Lower lobe of right lung (tissue), 2 donors: Measurements from ENCODE around the gene AKAP12. TPM values are rescaled to one million over a fixed set of nuclear protein-coding genes. Genes with fewer than 3 reads are reported as not detected.

Source experiments
- ATAC-seq, 2 donors: fragments of 200-7000 bp; cut with Tn5 transposase; one replicate each; pipeline ENCODE4 v1.9.1; 2020 to 2022; ENCODE audit warnings: mild to moderate bottlenecking in 2 of 2, moderate library complexity in 2 of 2
- DNase-seq: peaks from one replicate; pipeline ENCODE4 v3.0.0-alpha.2; 2020
- H3K27ac ChIP-seq: fragments of 200-600 bp; one replicate; pipeline ENCODE4 v1.8.0; 2022
- H3K27me3 ChIP-seq: fragments of 200-600 bp; one replicate; pipeline ENCODE4 v1.8.0; 2022; ENCODE audit warnings: low read depth
- H3K36me3 ChIP-seq: fragments of 200-600 bp; one replicate; pipeline ENCODE4 v1.8.0; 2022; ENCODE audit warnings: mild to moderate bottlenecking
- H3K4me1 ChIP-seq: fragments of 200-600 bp; one replicate; pipeline ENCODE4 v1.8.0; 2022
- H3K4me3 ChIP-seq: fragments of 200-600 bp; one replicate; pipeline ENCODE4 v1.8.0; 2022; ENCODE audit warnings: mild to moderate bottlenecking
- H3K9me3 ChIP-seq: fragments of 200-600 bp; one replicate; pipeline ENCODE4 v1.8.0; 2022
- CTCF ChIP-seq: fragments of 200-600 bp; IDR thresholded peaks from one replicate; pipeline ENCODE4 v1.8.0; 2022; ENCODE audit warnings: antibody characterized with exemption, mild to moderate bottlenecking
- intact Hi-C: fragments of 100-400 bp; cut with DNase I; formaldehyde crosslinking; loops from one replicate; pipeline ENCODE4 v1.11.0; 2022
- total RNA-seq: library from RNA; stranded (reverse); fragmentation: NEBNext Ultra II Directional; extraction: Animal tissue kit (Norgen Biotek cat#: 25700); gene quantifications from one replicate; pipeline ENCODE4 v1.2.1, GENCODE V29; 2021
- donor health status: DM: no; HTN: yes; CAD: no; lungs with severe emphysema.

The AKAP12 gene
- total RNA-seq, 1 donor from 2014 or later: 38.8 TPM

- H3K9me3 ChIP-seq: no peaks in the 10 kb centered on the region
- no peak for TF ChIP-seq CTCF
- no peaks in the 10 kb centered on the region for H3K36me3 ChIP-seq
- ATAC-seq (no peak), DNase-seq (no peak)
- H3K27me3 ChIP-seq: no peaks in the 10 kb centered on the region
- H3K4me3 ChIP-seq: no peak overlapping the region
- intact Hi-C loops: no loop called here
- H3K27ac ChIP-seq: no peak overlapping the region
- no peaks in the 10 kb centered on the region for H3K4me1 ChIP-seq
Measured at GRCh38 chr6:151317995-151318365, 78.2 kb downstream of the AKAP12 start.

- ATAC-seq: no peak
- H3K27ac ChIP-seq: no peak overlapping the region
Measured at GRCh38 chr6:151320140-151320539, 80.4 kb downstream of the AKAP12 start.

GRCh38 chr6:151321438-151321837, 81.7 kb downstream of the AKAP12 start:
- H3K27me3 ChIP-seq: no peaks in the 10 kb centered on the region
- intact Hi-C loops: loop anchor here (5.0 to 10.0 kb wide), 2 partner anchors 309 to 427 kb away; no protein-coding TSS in a partner anchor
- DNase-seq: no peak
- no peak overlapping the region for H3K4me3 ChIP-seq
- ATAC-seq: no peak
- peaks cover 27% of the 10 kb centered on the region for H3K4me1 ChIP-seq
- H3K36me3 ChIP-seq: no peaks in the 10 kb centered on the region
- no peak overlapping the region for H3K27ac ChIP-seq
- TF ChIP-seq CTCF: no peak
- no peaks in the 10 kb centered on the region for H3K9me3 ChIP-seq

More at GRCh38 chr6:151320140-151320539, 80.4 kb downstream of the AKAP12 start:
- Histone ChIP-seq H3K36me3 (no peaks in the 10 kb centered on the region), H3K9me3 (no peaks in the 10 kb centered on the region), H3K4me3 (no peak overlapping the region), H3K27me3 (no peaks in the 10 kb centered on the region), H3K4me1 (peaks cover 17% of the 10 kb centered on the region)
- intact Hi-C loops: loop anchor here (5.0 to 10.0 kb wide), 2 partner anchors 308 to 425 kb away; no protein-coding TSS in a partner anchor
- no peak for DNase-seq
- TF ChIP-seq CTCF: no peak

- peaks cover 27% of the 10 kb centered on the region for H3K4me1 ChIP-seq
- H3K36me3 ChIP-seq: no peaks in the 10 kb centered on the region
- no peak for TF ChIP-seq CTCF
- no peak overlapping the region for H3K27ac ChIP-seq
- H3K9me3 ChIP-seq: no peaks in the 10 kb centered on the region
- DNase-seq: no peak
- H3K4me3 ChIP-seq: no peak overlapping the region
- no peak for ATAC-seq
- H3K27me3 ChIP-seq: no peaks in the 10 kb centered on the region
- intact Hi-C loops: loop anchor here (5.0 to 10.0 kb wide), 2 partner anchors 310 to 428 kb away; no protein-coding TSS in a partner anchor
Measured at GRCh38 chr6:151322570-151322969, 82.8 kb downstream of the AKAP12 start.

GRCh38 chr6:151323791-151324487, 84.2 kb downstream of the AKAP12 start:
- Histone ChIP-seq H3K36me3 (no peaks in the 10 kb centered on the region), H3K27ac (peak overlapping the region; percentile 46), H3K4me3 (peak overlapping the region; percentile 14), H3K27me3 (no peaks in the 10 kb centered on the region), H3K4me1 (peaks cover 27% of the 10 kb centered on the region), H3K9me3 (no peaks in the 10 kb centered on the region)
- ATAC-seq (peak; percentile 93 to 94), DNase-seq (peak; percentile 81)
- intact Hi-C loops: loop anchor here (5.0 to 10.0 kb wide), 2 partner anchors 312 to 429 kb away; no protein-coding TSS in a partner anchor
- peak; percentile 98 for TF ChIP-seq CTCF
